Body of pancreas (tissue), 4 donors: ENCODE data around the gene TFB1M.

Experiments used
- POLR2A ChIP-seq, 3 donors: fragments of 450-650 bp; IDR thresholded peaks; one replicate each; pipeline ENCODE4 v1.6.1; 2016; ENCODE audit warnings: antibody characterized with exemption in 3 of 3, mild to moderate bottlenecking in 2 of 3
- TF ChIP-seq, protein P1 (sequence below), 7 experiments: fragments of 450-650 bp in 4 of 7; fragments of 200-600 bp in 3 of 7; sonication (generic) in 3 of 7; IDR thresholded peaks; one replicate each; pipeline ENCODE4 v1.5.1; 2016 to 2019; ENCODE audit warnings: antibody characterized with exemption in 7 of 7

GRCh38 chr6:155272353-155273232, 41.7 kb downstream of the TFB1M start:
- TF ChIP-seq, protein P1, sequence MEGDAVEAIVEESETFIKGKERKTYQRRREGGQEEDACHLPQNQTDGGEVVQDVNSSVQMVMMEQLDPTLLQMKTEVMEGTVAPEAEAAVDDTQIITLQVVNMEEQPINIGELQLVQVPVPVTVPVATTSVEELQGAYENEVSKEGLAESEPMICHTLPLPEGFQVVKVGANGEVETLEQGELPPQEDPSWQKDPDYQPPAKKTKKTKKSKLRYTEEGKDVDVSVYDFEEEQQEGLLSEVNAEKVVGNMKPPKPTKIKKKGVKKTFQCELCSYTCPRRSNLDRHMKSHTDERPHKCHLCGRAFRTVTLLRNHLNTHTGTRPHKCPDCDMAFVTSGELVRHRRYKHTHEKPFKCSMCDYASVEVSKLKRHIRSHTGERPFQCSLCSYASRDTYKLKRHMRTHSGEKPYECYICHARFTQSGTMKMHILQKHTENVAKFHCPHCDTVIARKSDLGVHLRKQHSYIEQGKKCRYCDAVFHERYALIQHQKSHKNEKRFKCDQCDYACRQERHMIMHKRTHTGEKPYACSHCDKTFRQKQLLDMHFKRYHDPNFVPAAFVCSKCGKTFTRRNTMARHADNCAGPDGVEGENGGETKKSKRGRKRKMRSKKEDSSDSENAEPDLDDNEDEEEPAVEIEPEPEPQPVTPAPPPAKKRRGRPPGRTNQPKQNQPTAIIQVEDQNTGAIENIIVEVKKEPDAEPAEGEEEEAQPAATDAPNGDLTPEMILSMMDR (IDR thresholded peaks at IDR 0.05) = no peak
- no peak for TF ChIP-seq POLR2A (IDR thresholded peaks at IDR 0.05)
